Loucy (cell line): ENCODE data around the gene CFAP100.

Experiments used
- H2AFZ ChIP-seq: fragments of 200-600 bp; sonication (generic); 2 replicates; pipeline ENCODE4 v1.6.0; 2016; ENCODE audit warnings: antibody characterized with exemption, mild to moderate bottlenecking, low read length, moderate library complexity
- H3F3A ChIP-seq: fragments of 200-600 bp; 2 replicates; pipeline ENCODE4 v1.6.0; 2016; ENCODE audit warnings: antibody characterized with exemption, low read depth, mild to moderate bottlenecking
- H3K27me3 ChIP-seq: fragments of 200-600 bp; sonication (generic); 2 replicates; pipeline ENCODE4 v1.6.1; 2014; ENCODE audit warnings: low read length, mild to moderate bottlenecking; ENCODE audit not compliant: insufficient read depth, poor library complexity, severe bottlenecking
- H3K36me3 ChIP-seq: fragments of 200-600 bp; sonication (generic); 2 replicates; pipeline ENCODE4 v1.6.1; 2016; ENCODE audit warnings: low read length; ENCODE audit not compliant: insufficient read depth
- H3K4me1 ChIP-seq: fragments of 200-600 bp; sonication (generic); 2 replicates; pipeline ENCODE4 v1.5.1; 2014; ENCODE audit warnings: low read length, mild to moderate bottlenecking; ENCODE audit not compliant: insufficient read depth, poor library complexity, severe bottlenecking
- H3K4me2 ChIP-seq: fragments of 200-600 bp; sonication (generic); 2 replicates; pipeline ENCODE4 v1.6.0; 2014; ENCODE audit warnings: antibody characterized with exemption, low read length, low read depth, mild to moderate bottlenecking; ENCODE audit not compliant: poor library complexity, severe bottlenecking
- H3K4me3 ChIP-seq: fragments of 200-600 bp; sonication (generic); 2 replicates; pipeline ENCODE4 v1.5.1; 2014; ENCODE audit warnings: low read length, mild to moderate bottlenecking, mixed read lengths; ENCODE audit not compliant: poor library complexity, severe bottlenecking
- H3K79me2 ChIP-seq: fragments of 200-600 bp; sonication (generic); 2 replicates; pipeline ENCODE4 v1.6.1; 2014; ENCODE audit warnings: low read length; ENCODE audit not compliant: insufficient read depth
- H3K9ac ChIP-seq: fragments of 200-600 bp; sonication (generic); 2 replicates; pipeline ENCODE4 v1.6.0; 2014; ENCODE audit warnings: mild to moderate bottlenecking, low read depth, low read length, moderate library complexity; ENCODE audit not compliant: poor library complexity, severe bottlenecking
- H3K9me2 ChIP-seq: fragments of 200-600 bp; sonication (generic); replicated peaks from 2 replicates; pipeline ENCODE4 v1.6.1; 2016; ENCODE audit warnings: low read depth, low read length, mixed read lengths
- H3K9me3 ChIP-seq: fragments of 200-600 bp; sonication (generic); 2 replicates; pipeline ENCODE4 v1.6.1; 2014; ENCODE audit warnings: mild to moderate bottlenecking, antibody characterized with exemption, low read length, low read depth; ENCODE audit not compliant: insufficient read depth
- H4K20me1 ChIP-seq: fragments of 200-600 bp; sonication (generic); 2 replicates; pipeline ENCODE4 v1.6.0; 2014; ENCODE audit warnings: antibody characterized with exemption, low read length, mild to moderate bottlenecking; ENCODE audit not compliant: insufficient read depth, poor library complexity, severe bottlenecking
- EZH2phosphoT487 ChIP-seq: fragments of 200-600 bp; IDR thresholded peaks from 2 replicates; pipeline ENCODE4 v1.6.1; 2018; ENCODE audit warnings: antibody characterized with exemption, mild to moderate bottlenecking, moderate library complexity, borderline replicate concordance
- TF ChIP-seq, protein P1 (sequence below): fragments of 200-600 bp; sonication (generic); conservative IDR thresholded peaks from 2 replicates; pipeline ENCODE4 v1.5.1; 2014; ENCODE audit warnings: mild to moderate bottlenecking, antibody characterized with exemption, low read length

Gene CFAP100

DNA sequence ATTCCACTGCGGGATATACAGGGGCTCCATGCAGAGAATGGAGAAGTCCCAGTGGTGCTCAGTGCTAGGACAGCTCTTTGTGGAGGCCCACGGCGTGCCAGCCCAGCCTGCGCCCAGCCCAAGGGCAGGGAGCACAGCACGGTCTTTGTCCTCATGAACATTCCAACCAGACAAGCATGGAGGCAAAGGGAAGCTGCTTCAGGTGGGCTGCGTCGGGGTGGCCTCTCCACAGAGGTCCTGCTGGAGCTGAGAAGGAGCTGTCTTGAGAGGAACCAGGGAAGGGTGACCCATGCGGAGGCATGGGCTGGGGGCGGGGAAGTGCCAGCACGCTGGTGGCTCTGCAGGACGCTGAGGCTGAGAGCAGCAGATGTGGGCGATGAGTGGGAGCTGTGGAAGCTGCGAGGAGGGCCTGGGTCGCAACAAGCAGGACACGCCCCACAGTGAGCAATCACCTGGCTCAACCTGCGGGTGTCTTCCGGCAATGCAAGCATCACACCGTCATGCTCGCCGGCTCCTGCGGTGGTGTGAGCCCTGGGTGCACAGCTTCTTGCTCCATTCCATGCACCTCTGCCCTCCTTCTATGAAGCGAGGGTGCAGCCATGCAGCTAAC, 23.5 kb upstream of the CFAP100 start:
- H3K79me2 ChIP-seq, result no peaks in the 10 kb centered on the region
- H3K4me1 ChIP-seq, result peaks cover under 1% of the 10 kb centered on the region
- TF ChIP-seq EZH2phosphoT487, result no peak
- H3K4me3 ChIP-seq, result no peak overlapping the region
- no peaks in the 10 kb centered on the region for H3F3A ChIP-seq
- no peak overlapping the region for H3K4me2 ChIP-seq
- no peaks in the 10 kb centered on the region for H3K9me3 ChIP-seq
- H3K9ac ChIP-seq, result no peak overlapping the region
- no peaks in the 10 kb centered on the region for H3K27me3 ChIP-seq
- H4K20me1 ChIP-seq, result no peaks in the 10 kb centered on the region
- no peak overlapping the region for H2AFZ ChIP-seq
- H3K9me2 ChIP-seq, result no peaks in the 10 kb centered on the region
- H3K36me3 ChIP-seq, result no peaks in the 10 kb centered on the region

DNA sequence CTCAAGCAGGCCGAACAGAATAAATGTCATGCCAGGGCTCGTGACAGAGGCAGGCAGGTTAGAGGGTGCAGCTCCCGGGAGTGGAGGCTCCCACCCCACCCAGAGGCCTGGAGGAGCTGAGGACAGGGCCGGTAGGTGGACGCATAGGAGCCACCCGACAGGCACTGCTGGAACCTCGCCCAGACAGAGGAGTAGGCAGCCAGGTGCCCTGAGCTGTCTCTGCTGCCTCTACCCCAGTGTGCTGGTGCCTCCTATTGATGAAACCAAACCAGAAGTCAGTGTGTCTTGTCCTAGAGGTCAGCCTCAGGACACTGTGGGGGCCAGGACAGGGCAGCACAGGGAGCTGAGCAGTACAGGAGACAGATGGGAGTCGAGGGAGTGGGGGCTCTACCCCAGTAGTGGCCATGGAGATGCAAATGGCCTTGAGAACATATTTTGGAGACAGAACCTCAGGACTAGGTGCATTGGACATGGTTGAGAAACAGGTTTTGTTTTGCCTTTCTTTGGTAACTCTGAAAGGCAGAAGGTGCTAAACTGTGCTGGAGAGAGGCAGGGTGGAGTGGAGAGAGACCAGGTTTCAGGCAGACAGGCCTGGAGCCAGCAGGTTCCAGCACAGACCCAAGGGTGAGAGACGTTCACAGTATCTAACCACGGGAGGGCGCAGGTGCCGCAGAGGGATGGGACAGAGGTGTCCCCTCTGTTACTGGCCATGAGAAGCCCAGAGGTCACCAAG, 22.1 kb upstream of the CFAP100 start:
- no peaks in the 10 kb centered on the region for H3K79me2 ChIP-seq
- no peak overlapping the region for H3K9ac ChIP-seq
- H3K36me3 ChIP-seq, result no peaks in the 10 kb centered on the region
- TF ChIP-seq, protein P1, sequence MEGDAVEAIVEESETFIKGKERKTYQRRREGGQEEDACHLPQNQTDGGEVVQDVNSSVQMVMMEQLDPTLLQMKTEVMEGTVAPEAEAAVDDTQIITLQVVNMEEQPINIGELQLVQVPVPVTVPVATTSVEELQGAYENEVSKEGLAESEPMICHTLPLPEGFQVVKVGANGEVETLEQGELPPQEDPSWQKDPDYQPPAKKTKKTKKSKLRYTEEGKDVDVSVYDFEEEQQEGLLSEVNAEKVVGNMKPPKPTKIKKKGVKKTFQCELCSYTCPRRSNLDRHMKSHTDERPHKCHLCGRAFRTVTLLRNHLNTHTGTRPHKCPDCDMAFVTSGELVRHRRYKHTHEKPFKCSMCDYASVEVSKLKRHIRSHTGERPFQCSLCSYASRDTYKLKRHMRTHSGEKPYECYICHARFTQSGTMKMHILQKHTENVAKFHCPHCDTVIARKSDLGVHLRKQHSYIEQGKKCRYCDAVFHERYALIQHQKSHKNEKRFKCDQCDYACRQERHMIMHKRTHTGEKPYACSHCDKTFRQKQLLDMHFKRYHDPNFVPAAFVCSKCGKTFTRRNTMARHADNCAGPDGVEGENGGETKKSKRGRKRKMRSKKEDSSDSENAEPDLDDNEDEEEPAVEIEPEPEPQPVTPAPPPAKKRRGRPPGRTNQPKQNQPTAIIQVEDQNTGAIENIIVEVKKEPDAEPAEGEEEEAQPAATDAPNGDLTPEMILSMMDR, result no peak
- no peak for TF ChIP-seq EZH2phosphoT487
- no peak overlapping the region for H3K4me3 ChIP-seq
- no peaks in the 10 kb centered on the region for H3F3A ChIP-seq
- no peak overlapping the region for H2AFZ ChIP-seq
- no peak overlapping the region for H3K4me2 ChIP-seq
- no peaks in the 10 kb centered on the region for H4K20me1 ChIP-seq
- no peaks in the 10 kb centered on the region for H3K9me3 ChIP-seq
- H3K4me1 ChIP-seq, result no peaks in the 10 kb centered on the region
- no peaks in the 10 kb centered on the region for H3K9me2 ChIP-seq
- H3K27me3 ChIP-seq, result no peaks in the 10 kb centered on the region

DNA sequence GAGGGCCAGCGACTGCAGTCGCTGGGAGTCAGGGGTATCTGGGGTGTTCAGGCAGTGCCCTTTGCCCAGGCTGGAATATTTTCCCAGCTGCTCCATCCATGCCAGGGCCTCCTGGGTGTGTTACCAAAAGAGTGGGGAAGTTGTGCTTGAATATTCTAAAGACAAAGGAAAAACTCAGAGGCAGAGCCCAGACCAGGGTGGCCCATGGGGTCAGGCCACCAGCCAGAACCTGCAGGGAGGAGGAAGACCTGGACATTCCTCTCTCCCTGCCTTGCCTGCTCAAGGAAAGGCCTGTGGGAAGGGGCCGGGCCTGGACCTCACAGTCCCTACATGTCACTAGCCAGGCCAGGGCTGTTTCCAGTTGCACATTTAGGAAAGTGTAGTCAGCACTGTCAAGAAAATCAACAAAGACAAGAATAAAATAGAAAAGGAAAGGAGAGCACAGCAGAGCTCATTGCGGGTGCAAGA, 21.5 kb upstream of the CFAP100 start:
- TF ChIP-seq, protein P1, result no peak
- TF ChIP-seq EZH2phosphoT487, result no peak
- H3K9ac ChIP-seq, result no peak overlapping the region
- no peaks in the 10 kb centered on the region for H3K9me3 ChIP-seq

More for the DNA sequence above, 21.5 kb upstream of the CFAP100 start:
- Histone ChIP-seq H3K4me1 (no peaks in the 10 kb centered on the region), H3K27me3 (no peaks in the 10 kb centered on the region), H3K4me3 (no peak overlapping the region), H3F3A (no peaks in the 10 kb centered on the region), H3K36me3 (no peaks in the 10 kb centered on the region), H3K4me2 (no peak overlapping the region), H3K79me2 (no peaks in the 10 kb centered on the region), H2AFZ (no peak overlapping the region), H3K9me2 (no peaks in the 10 kb centered on the region), H4K20me1 (no peaks in the 10 kb centered on the region)
